ENCODE results near the gene DHX34.
A peak's percentile ranks its signal among the peaks of the same experiment; 100 is the strongest.
"Not testable (repeated sequence)": the region's sequence is repeated elsewhere in the genome, so short reads cannot be mapped to it uniquely, and the experiment has no call there.

Gene DHX34

DNA sequence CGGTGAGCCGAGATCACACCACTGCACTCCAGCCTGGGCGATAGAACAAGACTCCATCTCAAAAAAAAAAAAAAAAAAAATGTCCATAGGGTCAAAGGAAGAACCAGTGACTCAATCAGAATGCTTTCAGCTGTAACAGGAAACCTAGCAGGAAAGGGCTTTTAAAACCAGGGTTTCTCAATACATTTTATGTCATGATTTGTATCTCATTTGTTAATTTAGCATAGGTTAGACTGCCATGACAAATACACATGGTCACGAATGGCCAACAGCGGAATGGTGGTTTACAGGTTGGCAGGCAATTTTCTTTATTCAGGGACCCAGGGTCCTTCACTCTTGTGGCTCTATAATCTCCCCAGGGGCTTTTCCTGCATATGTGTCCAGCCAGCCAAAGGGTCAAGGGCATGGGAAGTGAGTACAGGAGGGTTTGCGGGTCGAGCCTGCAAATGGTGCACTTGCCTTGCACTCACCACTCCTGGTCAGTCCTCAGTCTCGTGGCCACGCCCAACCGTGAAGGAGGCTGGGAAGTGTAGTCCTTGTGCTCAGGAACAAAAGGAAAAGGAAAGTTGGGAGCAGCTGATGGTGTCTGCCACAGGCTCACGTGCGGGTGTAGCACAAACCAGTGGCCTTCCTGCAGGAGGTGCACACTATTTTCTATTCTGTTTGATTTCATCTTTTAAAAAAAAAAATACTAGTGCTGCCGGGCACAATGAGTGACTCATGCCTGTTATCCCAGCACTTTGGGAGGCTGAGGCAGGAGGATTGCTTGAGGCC lies 14.8 kb downstream of the DHX34 start:
- DNase-seq (ENCODE audit: low spot score) = no peak

GRCh38 chr19:47365455-47365854 lies 16.3 kb downstream of the DHX34 start:
- not testable (repeated sequence) for DNase-seq (ENCODE audit: low spot score)

DNA sequence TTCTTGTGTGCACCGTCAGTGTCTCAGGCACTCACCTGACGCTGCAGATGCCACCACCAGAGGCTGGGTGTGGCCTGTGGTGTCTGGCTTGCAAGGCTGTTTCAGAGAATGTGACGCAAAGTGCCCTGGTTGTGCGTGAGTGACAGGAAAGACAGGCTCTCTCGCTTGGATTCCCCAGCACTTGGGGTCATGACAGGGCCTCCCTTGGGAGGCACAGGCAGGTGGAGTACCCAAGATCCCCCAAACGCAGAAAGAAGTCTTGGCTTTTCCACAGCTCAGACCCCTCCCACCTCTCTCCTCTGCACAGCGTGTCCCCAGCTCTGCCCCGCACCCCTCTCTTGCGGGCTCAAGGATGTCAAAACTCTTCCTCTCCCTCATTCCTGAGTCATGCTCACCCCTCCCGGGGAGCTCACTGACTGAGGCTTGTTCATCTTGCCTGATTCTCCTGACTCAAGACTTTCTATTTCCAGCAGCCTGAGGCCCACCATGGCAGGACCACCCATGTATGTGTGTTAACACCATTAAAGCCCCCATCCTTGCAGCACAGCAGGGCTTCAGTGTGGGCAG lies 21.0 kb downstream of the DHX34 start:
- DNase-seq (ENCODE audit: low spot score) = no peak

GRCh38 chr19:47371261-47371660 lies 22.1 kb downstream of the DHX34 start:
- DNase-seq (ENCODE audit: low spot score) = no peak

GRCh38 chr19:47372603-47373002 lies 23.5 kb downstream of the DHX34 start:
- DNase-seq (ENCODE audit: low spot score) = no peak

GRCh38 chr19:47373246-47374240 lies 24.4 kb downstream of the DHX34 start:
- no peak for DNase-seq (ENCODE audit: low spot score)

DNA sequence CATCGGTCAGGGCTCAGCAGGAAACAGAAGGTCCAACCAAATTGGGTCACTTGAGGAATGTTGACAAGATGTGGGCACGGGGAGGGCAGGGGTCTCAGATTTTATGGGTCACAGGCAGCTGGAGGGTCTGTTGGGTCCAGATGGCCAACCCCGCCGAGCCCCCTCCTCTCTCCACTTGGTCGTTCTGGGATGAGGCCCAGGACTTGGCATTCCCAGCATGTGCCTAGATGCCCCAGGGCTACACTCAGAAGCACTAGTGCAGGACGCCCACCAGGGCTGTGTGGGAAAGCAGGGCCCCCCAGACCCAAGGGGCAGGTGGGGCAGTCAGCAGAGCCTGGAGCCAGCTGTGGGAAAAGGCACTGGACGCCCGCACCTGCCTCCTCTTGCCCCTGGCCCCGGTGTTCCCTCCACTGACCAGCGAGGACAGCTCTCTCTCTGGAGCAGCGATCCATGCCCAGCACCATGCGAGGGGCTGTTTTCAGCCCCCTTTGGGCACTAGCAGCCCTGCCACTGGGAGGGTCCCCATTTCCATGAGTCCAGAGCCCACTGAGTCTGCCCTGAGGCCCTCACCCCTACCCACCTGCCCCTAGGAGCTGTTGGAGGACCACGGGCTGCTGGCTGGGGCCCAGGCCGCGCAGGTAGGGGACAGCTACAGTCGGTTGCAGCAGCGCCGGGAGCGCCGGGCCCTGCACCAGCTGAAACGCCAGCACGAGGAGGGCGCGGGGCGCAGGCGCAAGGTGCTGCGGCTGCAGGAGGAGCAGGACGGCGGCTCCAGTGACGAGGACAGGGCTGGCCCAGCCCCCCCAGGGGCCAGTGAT lies 26.0 kb downstream of the DHX34 start:
- no peak for DNase-seq (ENCODE audit: low spot score)

DNA sequence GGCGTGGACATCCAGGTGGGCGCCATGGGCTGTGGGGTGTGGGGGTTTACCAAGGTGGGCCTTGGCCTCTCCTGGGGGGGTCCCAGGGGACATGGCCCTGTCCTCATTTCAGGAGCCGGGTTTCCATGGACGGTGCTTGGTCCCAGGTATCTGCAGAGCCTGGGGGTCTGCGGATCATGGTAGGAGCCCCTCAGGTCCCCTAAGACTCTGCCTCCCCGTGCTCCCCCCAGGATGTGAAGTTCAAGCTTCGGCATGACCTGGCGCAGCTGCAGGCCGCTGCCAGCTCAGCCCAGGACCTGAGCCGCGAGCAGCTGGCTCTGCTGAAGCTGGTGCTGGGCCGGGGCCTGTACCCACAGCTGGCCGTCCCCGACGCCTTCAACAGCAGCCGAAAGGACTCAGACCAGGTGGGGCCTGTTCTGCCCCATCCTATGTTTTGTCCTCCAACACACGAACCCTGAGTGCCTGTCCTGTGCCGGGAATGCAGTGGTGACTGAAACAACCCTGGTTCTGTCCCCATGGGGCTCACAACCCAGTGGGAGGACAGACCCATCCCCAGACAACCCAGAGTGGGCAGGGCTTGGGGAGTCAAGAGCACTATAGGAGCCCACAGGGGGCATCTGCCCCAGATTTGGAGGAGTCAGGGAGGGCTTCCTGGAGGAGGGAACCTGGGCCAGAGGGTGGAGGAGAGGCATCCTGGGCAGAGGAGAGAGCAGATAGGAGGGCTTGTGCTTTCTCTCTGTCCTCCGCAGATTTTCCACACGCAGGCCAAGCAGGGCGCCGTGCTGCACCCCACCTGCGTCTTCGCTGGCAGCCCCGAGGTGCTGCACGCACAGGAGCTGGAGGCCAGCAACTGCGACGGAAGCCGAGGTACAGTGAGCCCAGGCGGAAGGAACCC lies 26.8 kb downstream of the DHX34 start:
- no peak for DNase-seq (ENCODE audit: low spot score)

DNA sequence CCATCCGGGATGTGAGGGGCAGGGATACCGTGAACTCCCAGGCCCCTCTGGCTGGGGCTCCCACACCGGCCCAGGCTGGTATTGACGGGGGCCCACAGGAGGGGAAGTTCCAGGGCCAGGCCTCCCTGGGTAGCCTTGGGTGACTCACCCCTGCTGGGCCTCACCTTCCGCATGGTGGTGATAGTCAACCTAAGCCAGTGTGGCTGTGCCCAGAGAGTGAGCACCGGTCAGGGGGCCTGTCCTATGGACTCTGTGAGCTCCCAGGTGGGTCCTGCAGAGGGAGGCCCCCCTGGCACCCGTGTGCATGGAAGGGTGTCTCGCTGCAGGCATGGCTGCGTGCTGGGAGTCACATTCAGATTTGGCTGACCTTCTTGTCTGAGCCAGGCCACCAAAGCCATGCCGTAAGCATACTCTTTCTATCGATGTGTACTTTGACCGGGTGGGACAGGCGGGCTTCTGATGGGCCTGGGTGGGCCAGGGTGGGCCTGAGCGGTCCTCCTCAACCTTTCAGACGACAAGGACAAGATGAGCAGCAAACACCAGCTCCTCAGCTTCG lies 27.6 kb downstream of the DHX34 start:
- no peak for DNase-seq (ENCODE audit: low spot score)

GRCh38 chr19:47377208-47377701 lies 28.1 kb downstream of the DHX34 start:
- DNase-seq (ENCODE audit: low spot score) = no peak

GRCh38 chr19:47377801-47378200 lies 28.7 kb downstream of the DHX34 start:
- no peak for DNase-seq (ENCODE audit: low spot score)

- DNase-seq (ENCODE audit: low spot score) = no peak
These were observed 29.1 kb downstream of the DHX34 start for GRCh38 chr19:47378246-47378645.

GRCh38 chr19:47379381-47379938 lies 30.3 kb downstream of the DHX34 start:
- no peak for DNase-seq (ENCODE audit: low spot score)

- DNase-seq (ENCODE audit: low spot score) = no peak
These were observed 31.4 kb downstream of the DHX34 start for GRCh38 chr19:47380559-47380958.

GRCh38 chr19:47381121-47381520 lies 32.0 kb downstream of the DHX34 start:
- no peak for DNase-seq (ENCODE audit: low spot score)

- peak; percentile 20 for DNase-seq (ENCODE audit: low spot score)
These were observed 32.7 kb downstream of the DHX34 start for GRCh38 chr19:47381653-47382279.

DNA sequence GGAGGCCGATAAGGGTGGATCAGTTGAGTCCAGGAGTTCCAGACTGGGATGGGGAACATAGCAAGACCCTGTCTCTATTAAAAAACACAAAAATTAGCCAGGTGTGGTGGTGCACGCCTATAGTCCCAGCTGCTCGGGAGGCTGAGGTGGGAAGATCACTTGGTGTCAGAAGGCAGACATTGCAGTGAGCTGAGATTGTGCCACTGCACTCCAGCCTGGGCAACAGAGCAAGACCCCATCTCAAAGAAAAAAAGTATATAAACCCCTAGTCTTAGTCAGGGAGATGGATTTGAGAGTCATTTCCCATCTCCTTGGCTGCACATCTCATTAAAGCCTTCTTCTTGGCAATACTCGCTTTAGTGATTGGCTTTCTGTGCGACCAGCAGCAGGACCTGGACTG lies 34.8 kb downstream of the DHX34 start:
- not testable (repeated sequence) for DNase-seq (ENCODE audit: low spot score)

- DNase-seq (ENCODE audit: low spot score) = not testable (repeated sequence)
These were observed 35.4 kb downstream of the DHX34 start for GRCh38 chr19:47384533-47384932.

DNA sequence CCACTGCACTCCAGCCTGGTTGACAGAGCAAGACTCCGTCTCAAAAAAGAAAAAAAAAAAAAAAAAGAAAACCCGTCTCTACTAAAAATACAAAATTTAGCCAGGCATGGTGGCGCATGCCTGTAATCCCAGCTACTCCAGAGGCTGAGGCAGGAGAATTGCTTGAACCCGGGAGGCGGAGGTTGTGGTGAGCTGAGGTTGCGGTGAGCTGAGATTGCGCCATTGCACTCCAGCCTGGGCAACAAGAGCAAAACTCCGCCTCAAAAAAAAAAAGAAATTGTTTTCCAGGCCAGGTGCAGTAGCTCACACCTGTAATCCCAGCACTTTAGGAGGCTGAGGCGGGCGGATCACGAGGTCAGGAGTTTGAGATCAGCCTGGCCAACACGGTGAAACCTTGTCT lies 37.5 kb downstream of the DHX34 start:
- not testable (repeated sequence) for DNase-seq (ENCODE audit: low spot score)

All from CD4-positive, alpha-beta T cell treated with Interleukin-6 at 100 ng/mL for 8 hours (primary cell).